Activated naive CD4-positive, alpha-beta T cell treated with anti-CD3 and anti-CD28 coated beads, Interleukin-2, amount 50 U/mL, for 24 hours (primary cell): Measurements from ENCODE around the gene POT1.

ENCODE experiments used
- H3K27ac Mint-ChIP-seq: one replicate; pipeline ENCODE4 v1.8.0; 2021; ENCODE audit warnings: mild to moderate bottlenecking, mixed read lengths
- H3K27me3 Mint-ChIP-seq: one replicate; pipeline ENCODE4 v1.8.0; 2021; ENCODE audit warnings: mixed read lengths
- H3K36me3 Mint-ChIP-seq: one replicate; pipeline ENCODE4 v1.8.0; 2021; ENCODE audit warnings: mixed read lengths
- H3K4me1 Mint-ChIP-seq: one replicate; pipeline ENCODE4 v1.8.0; 2021; ENCODE audit warnings: mixed read lengths
- H3K4me3 Mint-ChIP-seq: one replicate; pipeline ENCODE4 v1.8.0; 2021; ENCODE audit warnings: mild to moderate bottlenecking, mixed read lengths
- H3K9me3 Mint-ChIP-seq: one replicate; pipeline ENCODE4 v1.8.0; 2021; ENCODE audit warnings: mixed read lengths

The POT1 gene

DNA sequence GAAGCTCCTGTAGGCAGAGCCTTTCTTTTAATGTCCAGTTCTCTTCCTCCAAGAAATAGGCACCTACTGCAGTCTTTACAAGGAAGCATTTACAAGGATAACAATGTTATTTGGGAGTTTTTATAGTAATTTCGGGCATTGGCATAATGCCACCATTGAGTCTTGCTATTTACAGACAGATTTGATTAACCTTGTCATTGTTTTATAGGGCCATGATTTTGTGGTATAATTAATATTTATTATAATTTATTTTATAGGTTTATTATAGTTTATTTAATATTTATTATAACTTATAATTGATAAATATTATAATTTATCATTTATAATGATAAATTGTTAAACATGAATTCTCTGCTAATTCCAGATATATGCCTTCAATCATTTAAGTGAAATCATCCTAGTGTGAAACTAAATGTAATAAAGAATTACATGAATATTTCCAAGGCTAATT is 573 bp upstream of the POT1 start:
- peak overlapping the region; percentile 97 for H3K27ac Mint-ChIP-seq
- peaks cover 52% of the 10 kb centered on the region for H3K4me1 Mint-ChIP-seq
- H3K27me3 Mint-ChIP-seq, result no peaks in the 10 kb centered on the region

DNA sequence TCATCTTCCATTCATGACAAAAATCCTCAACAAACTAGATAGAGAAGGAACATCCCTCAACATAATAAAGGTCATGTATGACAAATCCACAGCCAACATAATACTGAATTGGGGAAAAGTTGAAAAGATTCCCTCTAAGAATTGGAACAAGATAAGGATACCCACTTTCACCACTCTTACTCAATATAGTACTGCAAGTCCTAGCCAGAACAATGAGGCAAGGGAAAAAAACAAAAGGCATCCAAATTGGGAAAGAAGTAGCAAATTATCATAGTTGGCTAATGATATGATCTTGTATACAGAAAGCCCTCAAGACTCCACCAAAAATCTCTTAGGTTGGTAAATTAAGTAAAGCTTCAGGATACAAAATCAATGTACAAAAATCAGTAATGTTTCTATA is 4.7 kb downstream of the POT1 start:
- H3K4me3 Mint-ChIP-seq, result no peak overlapping the region

More for the DNA sequence above, 573 bp upstream of the POT1 start:
- Mint-ChIP-seq H3K9me3 (no peaks in the 10 kb centered on the region), H3K36me3 (peaks cover 6% of the 10 kb centered on the region), H3K4me3 (peak overlapping the region; percentile 95)

DNA sequence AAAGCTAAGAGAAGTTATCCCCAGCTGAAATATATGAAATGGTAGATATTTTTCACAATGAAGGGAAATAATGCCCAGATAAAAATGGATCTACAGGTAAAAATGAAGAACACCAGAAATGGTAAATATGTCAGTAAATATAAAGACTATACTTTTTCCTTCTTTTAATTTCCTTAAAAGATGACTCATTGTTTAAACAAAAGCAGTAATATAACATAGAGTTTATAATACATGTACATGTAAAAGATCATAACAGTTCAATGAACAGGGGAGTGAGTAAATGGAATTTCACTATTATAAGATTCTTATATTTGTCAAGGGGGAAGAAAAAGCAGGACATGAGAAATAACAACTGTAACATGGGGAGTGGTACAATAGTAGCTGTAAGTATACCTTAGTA is 7.4 kb downstream of the POT1 start:
- no peak overlapping the region for H3K27ac Mint-ChIP-seq
- no peaks in the 10 kb centered on the region for H3K9me3 Mint-ChIP-seq
- H3K36me3 Mint-ChIP-seq, result peaks cover 21% of the 10 kb centered on the region
- H3K4me3 Mint-ChIP-seq, result no peak overlapping the region
- H3K27me3 Mint-ChIP-seq, result no peaks in the 10 kb centered on the region
- peaks cover 60% of the 10 kb centered on the region for H3K4me1 Mint-ChIP-seq

More for the DNA sequence above, 4.7 kb downstream of the POT1 start:
- Mint-ChIP-seq H3K4me1 (peaks cover 83% of the 10 kb centered on the region), H3K27me3 (no peaks in the 10 kb centered on the region), H3K9me3 (no peaks in the 10 kb centered on the region), H3K36me3 (peaks cover 22% of the 10 kb centered on the region), H3K27ac (no peak overlapping the region)

DNA sequence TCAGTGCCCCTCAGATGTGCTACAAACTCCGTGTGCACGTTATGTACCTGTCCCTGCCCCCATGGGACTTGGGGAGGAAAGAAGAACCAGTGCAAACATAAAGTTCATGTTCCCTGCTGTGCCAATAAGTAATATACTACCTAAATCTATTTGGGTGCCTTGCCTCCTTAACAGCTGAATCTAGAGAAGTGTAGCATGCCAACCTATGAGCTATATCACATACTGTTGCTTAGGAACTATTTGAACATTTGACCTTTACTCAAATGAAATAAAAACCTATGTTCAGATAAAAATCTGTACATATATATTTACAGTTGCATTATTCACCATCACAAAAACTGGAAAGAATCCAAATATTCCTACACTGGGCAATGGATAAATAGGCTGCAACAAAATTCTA is 9.8 kb downstream of the POT1 start:
- peaks cover 50% of the 10 kb centered on the region for H3K4me1 Mint-ChIP-seq
- H3K27ac Mint-ChIP-seq, result no peak overlapping the region
- no peak overlapping the region for H3K4me3 Mint-ChIP-seq
- H3K9me3 Mint-ChIP-seq, result no peaks in the 10 kb centered on the region
- peaks cover 23% of the 10 kb centered on the region for H3K36me3 Mint-ChIP-seq
- H3K27me3 Mint-ChIP-seq, result no peaks in the 10 kb centered on the region

DNA sequence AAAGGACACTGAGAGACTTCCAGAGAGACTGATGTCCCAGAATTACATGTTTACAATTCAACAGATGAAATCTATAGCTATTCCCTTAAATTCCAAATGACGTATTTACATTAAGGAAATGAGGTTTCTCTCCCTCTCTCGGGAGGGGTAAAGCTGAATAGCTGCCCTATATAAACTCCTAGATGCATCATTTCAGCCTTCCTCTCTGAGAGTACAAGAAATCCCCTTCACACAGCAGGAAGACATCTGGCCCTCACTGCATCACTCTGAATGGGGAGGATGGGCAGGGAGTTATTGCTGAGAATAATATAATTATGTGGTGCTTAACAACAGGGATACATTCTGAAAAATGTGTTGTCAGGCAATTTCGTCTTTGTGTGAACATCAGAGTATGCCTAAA is 11.0 kb downstream of the POT1 start:
- no peak overlapping the region for H3K27ac Mint-ChIP-seq
- peaks cover 15% of the 10 kb centered on the region for H3K36me3 Mint-ChIP-seq
- no peaks in the 10 kb centered on the region for H3K27me3 Mint-ChIP-seq
- H3K9me3 Mint-ChIP-seq, result no peaks in the 10 kb centered on the region
- H3K4me1 Mint-ChIP-seq, result peaks cover 39% of the 10 kb centered on the region
- no peak overlapping the region for H3K4me3 Mint-ChIP-seq

DNA sequence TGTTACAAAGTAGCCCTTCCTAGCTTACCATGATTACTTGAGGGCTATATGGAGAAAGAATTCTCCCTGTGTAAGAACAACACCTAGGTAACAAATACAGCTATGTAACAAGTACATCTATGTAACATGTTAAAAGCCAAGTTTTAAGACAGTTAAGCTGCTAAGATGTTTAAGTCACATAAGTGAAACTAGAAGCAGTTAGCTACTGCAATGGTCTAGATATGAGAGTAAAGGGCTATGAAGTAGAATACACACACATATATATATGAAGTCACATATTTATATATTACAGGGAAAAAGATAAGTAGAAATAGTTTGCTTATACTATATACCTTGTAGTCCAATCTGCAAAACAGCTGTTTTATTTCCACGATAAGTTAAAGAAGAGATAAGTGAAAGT is 14.4 kb downstream of the POT1 start:
- H3K4me3 Mint-ChIP-seq, result no peak overlapping the region
- H3K27ac Mint-ChIP-seq, result no peak overlapping the region
- H3K27me3 Mint-ChIP-seq, result no peaks in the 10 kb centered on the region
- peaks cover 20% of the 10 kb centered on the region for H3K4me1 Mint-ChIP-seq
- peaks cover 18% of the 10 kb centered on the region for H3K36me3 Mint-ChIP-seq
- H3K9me3 Mint-ChIP-seq, result no peaks in the 10 kb centered on the region

DNA sequence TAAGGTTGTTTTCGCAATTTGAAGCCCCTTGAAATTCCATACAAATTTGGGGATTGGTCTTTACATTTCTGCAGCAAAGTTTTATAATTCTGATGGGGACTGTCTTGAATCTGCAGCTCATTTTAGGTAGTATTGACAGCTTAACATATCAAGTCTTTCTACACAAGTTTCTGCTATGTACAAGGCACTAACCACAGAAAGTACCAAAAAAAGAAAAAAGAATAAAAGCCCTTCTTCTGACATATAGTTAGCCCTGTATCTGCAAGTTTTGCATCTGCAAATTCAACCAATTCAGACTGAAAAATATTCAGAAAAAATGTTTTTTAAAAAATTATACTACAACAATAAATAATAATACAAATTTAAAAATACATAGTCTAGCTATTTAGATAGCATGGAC is 15.3 kb downstream of the POT1 start:
- Mint-ChIP-seq H3K27me3 (no peaks in the 10 kb centered on the region), H3K9me3 (no peaks in the 10 kb centered on the region), H3K4me3 (no peak overlapping the region), H3K27ac (no peak overlapping the region), H3K4me1 (peaks cover 19% of the 10 kb centered on the region), H3K36me3 (peaks cover 17% of the 10 kb centered on the region)

DNA sequence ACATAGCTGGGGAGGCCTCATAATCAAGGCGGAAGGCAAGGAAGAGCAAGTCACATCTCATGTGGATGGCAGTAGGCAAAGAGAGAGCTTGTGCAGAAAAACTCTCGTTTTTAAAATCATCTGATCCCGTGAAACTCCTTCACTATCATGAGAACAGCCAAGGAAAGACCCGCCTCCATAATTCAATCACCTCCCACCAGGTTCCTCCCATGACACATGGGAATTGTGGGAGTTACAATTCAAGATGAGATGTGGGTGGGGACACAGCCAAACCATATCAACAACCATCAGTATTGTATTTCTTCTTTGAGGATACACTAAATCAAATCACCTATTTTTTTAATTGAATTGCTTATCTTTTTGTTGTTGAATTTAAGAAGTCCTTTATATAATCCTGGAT is 16.7 kb downstream of the POT1 start:
- Mint-ChIP-seq H3K36me3 (peaks cover 19% of the 10 kb centered on the region), H3K27ac (no peak overlapping the region), H3K4me1 (peaks cover 19% of the 10 kb centered on the region), H3K4me3 (no peak overlapping the region), H3K27me3 (no peaks in the 10 kb centered on the region), H3K9me3 (no peaks in the 10 kb centered on the region)

DNA sequence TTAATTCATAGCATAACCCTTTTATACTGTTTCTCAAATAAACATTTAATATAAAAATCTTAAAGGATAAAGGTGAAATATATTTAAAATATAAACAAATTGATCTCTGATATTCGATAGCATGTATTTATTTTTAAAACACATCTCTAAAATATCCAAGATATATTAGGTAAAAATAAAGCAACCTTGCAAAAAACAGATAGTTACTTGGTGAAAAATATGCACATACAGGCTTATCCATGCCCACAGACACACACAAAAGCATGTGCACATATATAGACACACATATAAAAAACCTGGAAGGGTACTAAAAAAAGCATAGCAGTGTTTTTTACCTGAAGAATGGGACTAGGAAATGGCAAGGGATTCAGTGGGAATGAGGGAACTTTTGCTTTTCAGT is 19.8 kb downstream of the POT1 start:
- Mint-ChIP-seq H3K4me3 (no peak overlapping the region), H3K4me1 (peaks cover 15% of the 10 kb centered on the region), H3K27me3 (no peaks in the 10 kb centered on the region), H3K27ac (no peak overlapping the region), H3K9me3 (no peaks in the 10 kb centered on the region), H3K36me3 (peaks cover 21% of the 10 kb centered on the region)

DNA sequence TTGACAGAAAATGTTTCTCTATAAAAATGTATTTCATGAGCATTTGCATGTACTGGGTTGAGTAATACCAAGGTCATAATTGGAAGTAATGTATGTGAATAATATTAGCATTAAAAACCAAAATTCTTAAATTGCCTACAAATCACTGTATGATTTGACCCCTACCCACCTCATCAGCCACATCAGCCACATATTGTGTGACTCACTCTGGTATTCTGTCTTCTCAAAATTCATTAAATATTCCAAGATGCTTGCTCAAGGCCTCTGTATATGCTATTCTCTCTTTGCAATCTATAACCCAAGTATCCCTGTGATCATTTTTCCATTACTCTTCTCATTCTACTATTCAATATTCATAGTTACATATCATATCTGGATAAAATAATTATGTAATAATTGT is 21.4 kb downstream of the POT1 start:
- Mint-ChIP-seq H3K4me3 (no peak overlapping the region), H3K27me3 (no peaks in the 10 kb centered on the region), H3K36me3 (peaks cover 25% of the 10 kb centered on the region), H3K9me3 (no peaks in the 10 kb centered on the region), H3K27ac (no peak overlapping the region), H3K4me1 (peaks cover 30% of the 10 kb centered on the region)

DNA sequence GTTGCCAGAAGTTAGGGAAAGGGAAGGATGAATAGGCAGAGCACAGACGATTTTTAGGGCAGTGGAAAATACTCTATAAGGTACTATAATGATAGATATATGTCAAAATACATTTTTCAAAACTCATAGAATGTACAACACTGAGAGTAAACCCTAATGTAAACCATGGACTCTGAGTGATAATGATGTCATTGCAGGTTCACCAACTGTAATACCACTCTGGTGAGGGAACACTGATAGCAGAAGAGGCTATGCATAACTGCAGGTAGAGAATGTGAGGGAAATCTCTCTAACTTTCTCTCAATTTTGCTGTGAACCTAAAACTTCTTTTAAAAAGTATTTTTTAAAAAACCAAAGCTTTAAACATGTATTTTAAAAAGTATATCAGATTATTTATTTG is 22.1 kb downstream of the POT1 start:
- H3K9me3 Mint-ChIP-seq, result no peaks in the 10 kb centered on the region
- H3K27ac Mint-ChIP-seq, result no peak overlapping the region
- H3K4me3 Mint-ChIP-seq, result no peak overlapping the region
- peaks cover 30% of the 10 kb centered on the region for H3K4me1 Mint-ChIP-seq
- H3K36me3 Mint-ChIP-seq, result peaks cover 20% of the 10 kb centered on the region
- H3K27me3 Mint-ChIP-seq, result no peaks in the 10 kb centered on the region

DNA sequence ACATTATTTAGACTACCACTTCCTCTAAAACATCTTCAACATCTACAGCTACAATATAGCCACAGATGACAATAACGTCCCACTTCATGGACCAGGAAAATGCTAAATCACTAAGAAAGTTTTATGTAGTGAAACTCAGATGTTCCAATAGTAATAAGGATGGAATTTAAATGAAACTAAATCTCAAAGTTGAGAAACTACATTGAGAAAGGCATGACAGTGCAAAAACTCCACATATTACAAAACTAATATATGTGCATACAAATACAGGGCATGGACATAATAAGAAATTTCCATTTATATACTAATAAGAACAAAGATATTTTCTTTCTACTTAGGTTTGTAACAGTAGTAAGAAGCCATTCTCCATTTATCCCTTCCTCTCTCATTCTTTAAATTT is 31.1 kb downstream of the POT1 start:
- peaks cover 12% of the 10 kb centered on the region for H3K4me1 Mint-ChIP-seq
- H3K27ac Mint-ChIP-seq, result peak overlapping the region; percentile 23
- H3K4me3 Mint-ChIP-seq, result no peak overlapping the region
- H3K9me3 Mint-ChIP-seq, result no peaks in the 10 kb centered on the region
- peaks cover 36% of the 10 kb centered on the region for H3K36me3 Mint-ChIP-seq
- no peaks in the 10 kb centered on the region for H3K27me3 Mint-ChIP-seq

DNA sequence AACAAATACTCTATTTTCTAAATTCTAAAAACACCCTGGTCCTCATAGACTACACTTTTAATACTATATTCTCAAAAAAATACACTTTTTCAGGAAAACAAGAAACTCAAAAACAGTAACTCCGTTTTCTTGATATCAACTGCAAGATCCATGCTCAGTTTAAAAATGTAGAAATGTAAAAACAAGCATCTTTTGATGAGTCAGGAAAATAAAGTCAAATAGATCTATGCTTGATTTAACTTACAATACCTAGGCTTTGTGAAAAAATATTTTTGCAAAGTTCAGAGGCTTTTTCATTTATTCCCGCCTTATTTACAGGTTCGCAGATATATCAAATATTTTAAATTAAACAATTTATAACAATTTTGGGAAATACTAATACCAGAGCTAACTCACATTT is 33.6 kb downstream of the POT1 start:
- peaks cover 12% of the 10 kb centered on the region for H3K4me1 Mint-ChIP-seq

DNA sequence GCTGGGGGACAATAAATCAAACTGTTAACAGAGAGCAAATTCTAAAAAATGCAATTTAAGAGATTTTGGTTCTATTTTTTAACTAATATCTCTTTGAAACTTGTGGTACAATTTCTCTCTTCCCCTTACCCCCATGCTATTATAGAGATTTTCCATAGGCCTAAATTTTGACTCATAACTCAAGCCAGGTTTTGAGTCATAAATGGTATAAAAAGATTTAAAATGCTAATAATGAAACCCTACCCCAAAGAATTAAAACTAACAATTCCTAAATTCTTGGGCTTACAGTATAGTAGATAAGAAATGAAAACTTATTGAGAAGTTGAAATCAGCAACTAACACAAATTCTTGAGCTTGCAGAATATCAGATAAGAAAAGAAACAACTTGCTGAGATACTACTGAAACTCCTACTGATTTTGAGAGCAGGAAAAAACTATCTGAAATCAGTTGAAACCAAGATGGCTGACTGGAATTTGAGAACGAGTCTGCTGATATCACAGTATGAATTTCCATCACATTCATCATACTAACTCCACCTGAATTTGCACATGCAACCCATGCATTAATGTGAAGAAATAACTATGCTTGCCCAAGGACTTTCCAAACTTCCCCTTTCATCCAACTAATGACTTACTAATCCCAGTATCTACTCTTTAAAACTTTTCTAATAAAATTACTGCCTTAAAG is 36.3 kb downstream of the POT1 start:
- Mint-ChIP-seq H3K36me3 (peaks cover 39% of the 10 kb centered on the region), H3K4me1 (peaks cover 7% of the 10 kb centered on the region), H3K27ac (no peak overlapping the region), H3K4me3 (no peak overlapping the region), H3K27me3 (no peaks in the 10 kb centered on the region), H3K9me3 (no peaks in the 10 kb centered on the region)

More for the DNA sequence above, 33.6 kb downstream of the POT1 start:
- no peaks in the 10 kb centered on the region for H3K27me3 Mint-ChIP-seq
- H3K27ac Mint-ChIP-seq, result no peak overlapping the region
- H3K36me3 Mint-ChIP-seq, result peaks cover 34% of the 10 kb centered on the region
- H3K9me3 Mint-ChIP-seq, result no peaks in the 10 kb centered on the region
- no peak overlapping the region for H3K4me3 Mint-ChIP-seq

DNA sequence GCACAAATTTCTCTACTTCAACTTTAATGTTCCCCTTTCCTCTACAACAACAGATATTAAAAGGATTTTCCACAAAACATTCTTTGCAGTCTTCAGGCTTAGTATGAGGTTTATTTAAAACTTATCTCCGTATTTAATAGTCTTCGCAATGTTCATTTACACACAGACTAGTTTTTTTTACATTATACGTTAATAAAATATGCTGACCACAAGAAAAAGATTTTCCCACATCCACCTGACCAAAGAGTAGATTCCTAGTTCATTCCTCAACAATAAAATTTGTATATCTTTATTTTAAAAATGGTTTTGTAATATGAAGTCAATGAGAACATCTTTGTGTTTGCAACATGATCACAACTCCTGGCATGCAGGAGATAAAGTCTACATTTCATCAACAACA is 42.4 kb downstream of the POT1 start:
- Mint-ChIP-seq H3K27ac (no peak overlapping the region), H3K4me3 (no peak overlapping the region), H3K36me3 (peaks cover 25% of the 10 kb centered on the region), H3K4me1 (no peaks in the 10 kb centered on the region), H3K9me3 (no peaks in the 10 kb centered on the region), H3K27me3 (no peaks in the 10 kb centered on the region)

DNA sequence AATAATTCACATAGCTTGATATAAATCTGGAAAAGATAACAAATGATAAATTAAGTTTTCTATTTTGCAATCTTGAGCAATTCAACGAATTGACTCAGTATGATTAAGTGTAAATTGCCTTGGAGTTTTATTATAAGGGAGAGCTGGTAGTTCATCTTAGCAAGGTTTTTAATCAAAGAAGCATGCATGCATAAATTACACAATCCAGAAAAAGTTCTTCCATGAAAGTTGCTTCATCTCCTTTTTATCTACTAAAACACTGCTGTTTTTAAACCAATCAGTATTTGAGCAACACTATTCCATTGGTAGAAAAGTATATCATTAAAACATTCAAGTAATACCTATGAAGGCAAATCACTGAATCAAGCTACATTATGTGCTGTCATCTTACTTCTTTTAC is 47.6 kb downstream of the POT1 start:
- no peaks in the 10 kb centered on the region for H3K4me1 Mint-ChIP-seq
- no peaks in the 10 kb centered on the region for H3K27me3 Mint-ChIP-seq
- no peaks in the 10 kb centered on the region for H3K9me3 Mint-ChIP-seq
- peaks cover 9% of the 10 kb centered on the region for H3K36me3 Mint-ChIP-seq
- no peak overlapping the region for H3K4me3 Mint-ChIP-seq
- no peak overlapping the region for H3K27ac Mint-ChIP-seq

DNA sequence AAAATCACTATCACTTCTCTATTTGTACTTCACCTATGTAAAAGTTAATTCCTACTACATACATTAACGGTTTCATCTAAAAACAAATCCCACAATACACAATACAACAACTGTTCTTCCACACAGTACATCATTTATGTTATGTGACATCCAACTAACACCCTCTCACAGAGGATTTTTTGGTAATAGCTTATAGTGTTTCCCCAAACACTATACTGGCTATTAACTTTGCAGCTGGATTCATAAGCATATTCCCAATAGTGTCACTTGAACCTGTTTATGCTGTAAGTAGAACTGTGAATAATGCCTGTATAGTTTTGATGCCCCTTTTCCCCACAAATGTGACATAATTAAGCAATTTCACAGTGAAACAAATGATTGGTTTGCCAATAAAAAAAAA is 49.9 kb downstream of the POT1 start:
- H3K27me3 Mint-ChIP-seq, result no peaks in the 10 kb centered on the region
- no peaks in the 10 kb centered on the region for H3K9me3 Mint-ChIP-seq
- H3K36me3 Mint-ChIP-seq, result peaks cover 13% of the 10 kb centered on the region
- H3K27ac Mint-ChIP-seq, result no peak overlapping the region
- no peaks in the 10 kb centered on the region for H3K4me1 Mint-ChIP-seq
- no peak overlapping the region for H3K4me3 Mint-ChIP-seq
